Natural killer cell (primary cell): ENCODE results near the gene TNS3. TPM values are rescaled to one million over a fixed set of nuclear protein-coding genes. Genes with fewer than 3 reads are reported as not detected.
A peak's percentile ranks its signal among the peaks of the same experiment; 100 is the strongest.

Experiments
- ATAC-seq, 3 donors: fragments of 150-1000 bp in 2 of 3; fragments of 200-7000 bp in 1 of 3; cut with Tn5 transposase; 1 replicate in 1 of 3; 2 replicates in 2 of 3; pipeline ENCODE4 v1.10.0; 2021; ENCODE audit warnings: mild to moderate bottlenecking in 2 of 3, moderate library complexity in 2 of 3
- DNase-seq, 2 donors: peaks; one replicate each; pipeline versions ENCODE4 v3.0.0 to v3.0.0-alpha.2; 2013 to 2021; ENCODE audit warnings: mixed read lengths in 1 of 2
- H3K27ac ChIP-seq: one replicate; pipeline ENCODE4 v1.5.1; 2013; ENCODE audit warnings: mild to moderate bottlenecking, low read length
- H3K27me3 ChIP-seq: one replicate; pipeline ENCODE4 v1.6.1; 2013; ENCODE audit warnings: low read length; ENCODE audit not compliant: control insufficient read depth, insufficient read depth
- H3K36me3 ChIP-seq: one replicate; pipeline ENCODE4 v1.6.1; 2013; ENCODE audit warnings: low read length; ENCODE audit not compliant: control insufficient read depth, insufficient read depth
- H3K4me1 ChIP-seq: one replicate; pipeline ENCODE4 v1.6.1; 2013; ENCODE audit warnings: low read length; ENCODE audit not compliant: control insufficient read depth, insufficient read depth
- H3K4me3 ChIP-seq: one replicate; pipeline ENCODE4 v1.5.1; 2013; ENCODE audit warnings: low read length
- H3K9me3 ChIP-seq: one replicate; pipeline ENCODE4 v1.6.1; 2013; ENCODE audit warnings: low read length; ENCODE audit not compliant: control insufficient read depth, insufficient read depth
- H3K27ac Mint-ChIP-seq, 2 donors: one replicate each; pipeline ENCODE4 v1.8.0; 2022; ENCODE audit warnings: mild to moderate bottlenecking in 2 of 2, mixed read lengths in 2 of 2, moderate library complexity in 1 of 2
- H3K27me3 Mint-ChIP-seq, 2 donors: one replicate each; pipeline ENCODE4 v1.8.0; 2022; ENCODE audit warnings: low read depth in 2 of 2, mixed read lengths in 2 of 2
- H3K36me3 Mint-ChIP-seq: one replicate; pipeline ENCODE4 v1.8.0; 2022; ENCODE audit warnings: mixed read lengths
- H3K4me1 Mint-ChIP-seq, 2 donors: one replicate each; pipeline ENCODE4 v1.8.0; 2022; ENCODE audit warnings: mixed read lengths in 2 of 2
- H3K4me3 Mint-ChIP-seq: one replicate; pipeline ENCODE4 v1.8.0; 2022; ENCODE audit warnings: mild to moderate bottlenecking, moderate library complexity, mixed read lengths
- H3K9me3 Mint-ChIP-seq, 2 donors: one replicate each; pipeline ENCODE4 v1.8.0; 2022; ENCODE audit warnings: mixed read lengths in 2 of 2
- WGBS: methylation state at CpG from one replicate; pipeline ENCODE4 v1.1.7; 2013; ENCODE audit warnings: missing lambda C conversion rate; ENCODE audit not compliant: insufficient coverage; 5-methylcytosine and 5-hydroxymethylcytosine counted together
- intact Hi-C: fragments of 100-400 bp; cut with micrococcal nuclease; formaldehyde crosslinking; loops from one replicate; pipeline ENCODE4 v1.14.2; 2022
- total RNA-seq, 4 donors: library from RNA; stranded (reverse); fragments of 120-200 nt in 1 of 4; gene quantifications; one replicate each; pipeline versions ENCODE4 v1.2.3 to v1.2.4, GENCODE V29; 2013 to 2022
- TF ChIP-seq, protein P1 (sequence below): fragments of 200-600 bp; IDR thresholded peaks from one replicate; pipeline ENCODE4 v1.8.0; 2022; ENCODE audit warnings: antibody characterized with exemption

Gene TNS3
- total RNA-seq, result 1 to 10 TPM; 1.6 to 3.5 (median 2.9) TPM
- 14.5 TPM for total RNA-seq (2013)

DNA sequence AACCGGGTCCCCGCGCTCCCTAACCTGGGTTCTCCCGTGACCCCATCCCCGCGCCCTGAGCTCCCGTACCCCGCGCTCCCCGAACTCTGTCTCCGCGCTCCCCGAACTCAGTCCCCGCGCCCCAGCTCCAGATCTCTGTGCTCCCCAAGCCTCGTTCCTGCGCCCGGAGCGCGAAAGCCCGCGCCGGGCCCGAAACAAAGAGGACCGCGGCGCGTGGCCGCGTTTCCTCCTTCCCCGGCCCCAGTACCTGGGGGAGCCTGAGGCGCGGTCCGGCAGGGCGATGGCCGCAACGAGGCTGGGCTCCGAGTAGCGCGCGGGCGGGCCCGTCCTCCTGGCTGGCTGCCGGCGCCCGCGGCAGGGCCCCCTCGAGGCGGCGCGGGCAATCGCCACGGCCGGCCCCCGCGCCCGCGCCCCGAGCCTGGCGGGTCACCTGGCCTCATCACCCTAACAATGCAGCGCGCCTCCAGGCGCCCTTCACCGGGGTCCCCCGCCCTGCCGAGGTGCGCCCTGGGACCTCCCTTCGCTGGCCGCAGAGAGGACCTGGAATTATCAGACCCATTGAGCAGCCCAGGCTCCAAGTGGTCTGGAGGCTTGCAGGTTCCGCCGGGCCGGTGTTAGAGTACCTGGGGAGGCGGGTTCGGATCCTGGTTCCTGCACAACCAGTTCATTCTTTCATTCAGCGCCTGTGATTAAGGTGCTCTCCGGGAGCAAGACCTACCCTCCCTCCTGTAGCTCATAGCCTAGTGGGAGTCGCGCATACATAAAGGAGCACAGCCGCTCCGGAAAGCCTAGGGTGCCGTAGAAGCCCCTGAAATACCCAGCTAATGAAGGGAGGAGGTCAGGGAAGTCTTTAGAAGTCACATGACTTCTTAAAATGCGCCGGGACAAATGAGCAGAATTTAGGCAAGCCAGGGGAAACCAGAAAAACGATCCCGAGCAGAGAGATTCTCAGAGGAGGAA is at the start of gene TNS3:
Gene TNS3, minus strand, starts transcription at position 308 of the 960 bp plus-strand sequence. CDS start 142,475 bp downstream, outside the sequence.
- Mint-ChIP-seq H3K9me3 (no peaks in the 10 kb centered on the region), H3K4me3 (peak within 1 kb of the TSS; percentile 50), H3K4me1 (no peaks in the 10 kb centered on the region), H3K27me3 (peaks cover 33 to 35% of the 10 kb centered on the region in 2 donors), H3K36me3 (no peaks in the 10 kb centered on the region), H3K27ac (no peak within 1 kb of the TSS)
- 10% methylated on average over 85 of the region's 85 CpGs for WGBS
- Histone ChIP-seq H3K9me3 (no peaks in the 10 kb centered on the region), H3K4me3 (peak within 1 kb of the TSS; percentile 48), H3K27me3 (peaks cover 3% of the 10 kb centered on the region), H3K36me3 (no peaks in the 10 kb centered on the region), H3K4me1 (peaks cover 32% of the 10 kb centered on the region), H3K27ac (no peak within 1 kb of the TSS)
- ATAC-seq (no peak), DNase-seq (no peak)
- intact Hi-C loops, result no loop called here
- TF ChIP-seq, protein P1, sequence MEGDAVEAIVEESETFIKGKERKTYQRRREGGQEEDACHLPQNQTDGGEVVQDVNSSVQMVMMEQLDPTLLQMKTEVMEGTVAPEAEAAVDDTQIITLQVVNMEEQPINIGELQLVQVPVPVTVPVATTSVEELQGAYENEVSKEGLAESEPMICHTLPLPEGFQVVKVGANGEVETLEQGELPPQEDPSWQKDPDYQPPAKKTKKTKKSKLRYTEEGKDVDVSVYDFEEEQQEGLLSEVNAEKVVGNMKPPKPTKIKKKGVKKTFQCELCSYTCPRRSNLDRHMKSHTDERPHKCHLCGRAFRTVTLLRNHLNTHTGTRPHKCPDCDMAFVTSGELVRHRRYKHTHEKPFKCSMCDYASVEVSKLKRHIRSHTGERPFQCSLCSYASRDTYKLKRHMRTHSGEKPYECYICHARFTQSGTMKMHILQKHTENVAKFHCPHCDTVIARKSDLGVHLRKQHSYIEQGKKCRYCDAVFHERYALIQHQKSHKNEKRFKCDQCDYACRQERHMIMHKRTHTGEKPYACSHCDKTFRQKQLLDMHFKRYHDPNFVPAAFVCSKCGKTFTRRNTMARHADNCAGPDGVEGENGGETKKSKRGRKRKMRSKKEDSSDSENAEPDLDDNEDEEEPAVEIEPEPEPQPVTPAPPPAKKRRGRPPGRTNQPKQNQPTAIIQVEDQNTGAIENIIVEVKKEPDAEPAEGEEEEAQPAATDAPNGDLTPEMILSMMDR, result no peak

DNA sequence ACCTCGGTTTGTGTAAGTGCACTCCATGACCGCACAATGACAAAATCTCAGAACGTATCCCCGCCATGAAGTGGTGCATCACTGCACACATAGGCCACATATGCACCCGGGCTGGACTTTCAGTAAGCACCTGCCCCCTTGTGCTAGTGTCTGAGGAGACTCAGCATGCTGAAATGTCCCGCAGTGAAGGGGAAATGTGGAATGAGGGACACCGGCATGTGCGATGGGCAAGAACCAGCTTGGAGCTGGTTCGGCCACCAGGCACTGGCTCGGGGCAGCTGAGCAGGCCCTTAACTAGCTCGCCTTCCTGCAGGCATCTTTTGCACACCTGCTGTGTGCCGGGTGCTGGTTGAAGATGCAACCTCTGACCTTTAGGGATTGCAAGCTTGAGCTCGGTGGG is 49.8 kb upstream of the TNS3 start:
- no peak overlapping the region for H3K4me3 Mint-ChIP-seq
- no peak overlapping the region for H3K27ac Mint-ChIP-seq
- no peak for DNase-seq

DNA sequence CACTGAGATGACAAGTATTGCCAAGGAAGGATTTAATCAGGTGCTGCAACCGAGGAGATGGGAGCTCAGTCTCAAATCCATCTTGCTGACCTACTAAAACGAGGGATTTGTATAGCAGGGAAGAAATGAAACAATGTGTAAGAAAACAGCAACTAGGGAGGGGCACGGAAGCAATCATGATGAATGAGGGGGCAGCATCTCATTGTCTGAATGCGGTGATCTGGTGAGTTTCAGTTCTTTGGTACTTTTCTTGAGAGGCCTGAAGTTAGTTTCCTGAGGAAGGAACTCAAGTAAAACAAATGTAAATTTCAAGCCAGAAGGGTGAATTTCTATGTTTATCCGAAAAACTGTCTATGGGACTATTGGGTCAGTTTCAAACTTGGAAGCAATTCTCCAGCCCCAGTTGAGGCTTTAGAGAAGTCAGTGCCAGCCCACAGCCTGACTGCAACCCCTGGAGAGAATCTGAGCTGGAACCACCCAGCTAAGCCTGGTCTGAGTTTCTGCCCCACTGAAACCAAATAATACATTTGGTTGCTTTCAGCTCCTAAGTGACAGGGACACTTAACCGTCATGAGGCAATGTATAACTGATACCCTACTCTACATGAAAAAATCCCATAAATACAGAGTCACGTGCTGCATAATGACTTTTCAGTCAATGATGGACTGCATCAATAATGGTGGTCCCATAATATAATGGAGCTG is 45.8 kb upstream of the TNS3 start:
- H3K4me3 Mint-ChIP-seq, result no peak overlapping the region
- H3K36me3 Mint-ChIP-seq, result no peaks in the 10 kb centered on the region
- DNase-seq, result no peak
- Histone ChIP-seq H3K9me3 (no peaks in the 10 kb centered on the region), H3K27me3 (no peaks in the 10 kb centered on the region), H3K4me3 (no peak overlapping the region), H3K27ac (no peak overlapping the region), H3K4me1 (no peaks in the 10 kb centered on the region), H3K36me3 (no peaks in the 10 kb centered on the region)
- 47% methylated on average over 7 of the region's 7 CpGs for WGBS
- no peaks in the 10 kb centered on the region for H3K9me3 Mint-ChIP-seq
- TF ChIP-seq, protein P1, result no peak
- no peak overlapping the region for H3K27ac Mint-ChIP-seq
- intact Hi-C loops, result no loop called here
- no peak for ATAC-seq
- peaks cover 0 to 13% of the 10 kb centered on the region in 2 donors for H3K4me1 Mint-ChIP-seq
- no peaks in the 10 kb centered on the region for H3K27me3 Mint-ChIP-seq

More for the DNA sequence above, 49.8 kb upstream of the TNS3 start:
- Mint-ChIP-seq H3K27me3 (no peaks in the 10 kb centered on the region), H3K9me3 (no peaks in the 10 kb centered on the region), H3K4me1 (peaks cover 0 to 15% of the 10 kb centered on the region in 2 donors), H3K36me3 (no peaks in the 10 kb centered on the region)
- intact Hi-C loops, result no loop called here
- no peak for ATAC-seq
- Histone ChIP-seq H3K27ac (no peak overlapping the region), H3K4me1 (no peaks in the 10 kb centered on the region), H3K27me3 (no peaks in the 10 kb centered on the region), H3K4me3 (no peak overlapping the region), H3K36me3 (no peaks in the 10 kb centered on the region), H3K9me3 (no peaks in the 10 kb centered on the region)
- TF ChIP-seq, protein P1, result no peak
- 93% methylated on average over 13 of the region's 13 CpGs for WGBS
